ACHN (cell line): ENCODE measurements around the gene ATPAF1.
"Not testable (repeated sequence)": the region's sequence is repeated elsewhere in the genome, so short reads cannot be mapped to it uniquely, and the experiment has no call there.

Experiments used
- DNase-seq: peaks from one replicate; pipeline ENCODE4 v3.0.0-alpha.2; 2015
- in situ Hi-C: cut with HindIII; loops from 2 replicates; pipeline ENCODE4 v1.10.0; 2017; ENCODE audit warnings: low sequenced_read_pairs, low pct_ligation_motif_present, low pct_unique_long_range_greater_than_20kb

The ATPAF1 gene

GRCh38 chr1:46667782-46668760, at the start of gene ATPAF1:
Gene ATPAF1, minus strand, starts transcription at chr1:46668364. Its CDS starts 42 bp downstream, at chr1:46668322.
- peak; percentile 64 for DNase-seq
- in situ Hi-C loops = no loop called here

- DNase-seq = no peak
- in situ Hi-C loops = no loop called here
Measured at GRCh38 chr1:46717654-46718053, 49.5 kb upstream of the ATPAF1 start.

- DNase-seq = no peak
- in situ Hi-C loops = no loop called here
Measured at GRCh38 chr1:46714976-46715375, 46.8 kb upstream of the ATPAF1 start.

- no peak for DNase-seq
- in situ Hi-C loops = no loop called here
Measured at GRCh38 chr1:46708121-46708520, 40.0 kb upstream of the ATPAF1 start.

- in situ Hi-C loops = no loop called here
- DNase-seq = no peak
Measured at GRCh38 chr1:46705408-46705807, 37.2 kb upstream of the ATPAF1 start.

GRCh38 chr1:46703927-46704641, 35.9 kb upstream of the ATPAF1 start:
- in situ Hi-C loops = no loop called here
- DNase-seq = no peak

GRCh38 chr1:46699666-46700065, 31.5 kb upstream of the ATPAF1 start:
- DNase-seq = no peak

GRCh38 chr1:46697053-46697452, 28.9 kb upstream of the ATPAF1 start:
- in situ Hi-C loops = no loop called here
- no peak for DNase-seq

More at GRCh38 chr1:46699666-46700065, 31.5 kb upstream of the ATPAF1 start:
- in situ Hi-C loops = no loop called here

- DNase-seq, in situ Hi-C loops: not testable (repeated sequence)
Measured at GRCh38 chr1:46694676-46695075, 26.5 kb upstream of the ATPAF1 start.

GRCh38 chr1:46692811-46693770, 24.9 kb upstream of the ATPAF1 start:
- in situ Hi-C loops = no loop called here
- no peak for DNase-seq

- in situ Hi-C loops = no loop called here
- no peak for DNase-seq
Measured at GRCh38 chr1:46691997-46692790, 24.0 kb upstream of the ATPAF1 start.

- DNase-seq = no peak
- in situ Hi-C loops = no loop called here
Measured at GRCh38 chr1:46690931-46691421, 22.8 kb upstream of the ATPAF1 start.

- no peak for DNase-seq
- in situ Hi-C loops = no loop called here
Measured at GRCh38 chr1:46689897-46690296, 21.7 kb upstream of the ATPAF1 start.

- in situ Hi-C loops = no loop called here
Measured at GRCh38 chr1:46689356-46689755, 21.2 kb upstream of the ATPAF1 start.

GRCh38 chr1:46687921-46688509, 19.9 kb upstream of the ATPAF1 start:
- DNase-seq = no peak
- in situ Hi-C loops = no loop called here

More at GRCh38 chr1:46689356-46689755, 21.2 kb upstream of the ATPAF1 start:
- DNase-seq = no peak

- in situ Hi-C loops = no loop called here
- no peak for DNase-seq
Measured at GRCh38 chr1:46687093-46687659, 19.0 kb upstream of the ATPAF1 start.

GRCh38 chr1:46686255-46686654, 18.1 kb upstream of the ATPAF1 start:
- in situ Hi-C loops = no loop called here
- no peak for DNase-seq
